NCI-H82 treated with DMSO at 0.1 percent for 48 hours (cell line): ENCODE results near the gene XYLT2.

Experiments used
- DNase-seq: peaks from one replicate; lab custom pipeline; 2025; ENCODE audit not compliant: unreplicated experiment; lab: John Stamatoyannopoulos, UW

The XYLT2 gene

DNA sequence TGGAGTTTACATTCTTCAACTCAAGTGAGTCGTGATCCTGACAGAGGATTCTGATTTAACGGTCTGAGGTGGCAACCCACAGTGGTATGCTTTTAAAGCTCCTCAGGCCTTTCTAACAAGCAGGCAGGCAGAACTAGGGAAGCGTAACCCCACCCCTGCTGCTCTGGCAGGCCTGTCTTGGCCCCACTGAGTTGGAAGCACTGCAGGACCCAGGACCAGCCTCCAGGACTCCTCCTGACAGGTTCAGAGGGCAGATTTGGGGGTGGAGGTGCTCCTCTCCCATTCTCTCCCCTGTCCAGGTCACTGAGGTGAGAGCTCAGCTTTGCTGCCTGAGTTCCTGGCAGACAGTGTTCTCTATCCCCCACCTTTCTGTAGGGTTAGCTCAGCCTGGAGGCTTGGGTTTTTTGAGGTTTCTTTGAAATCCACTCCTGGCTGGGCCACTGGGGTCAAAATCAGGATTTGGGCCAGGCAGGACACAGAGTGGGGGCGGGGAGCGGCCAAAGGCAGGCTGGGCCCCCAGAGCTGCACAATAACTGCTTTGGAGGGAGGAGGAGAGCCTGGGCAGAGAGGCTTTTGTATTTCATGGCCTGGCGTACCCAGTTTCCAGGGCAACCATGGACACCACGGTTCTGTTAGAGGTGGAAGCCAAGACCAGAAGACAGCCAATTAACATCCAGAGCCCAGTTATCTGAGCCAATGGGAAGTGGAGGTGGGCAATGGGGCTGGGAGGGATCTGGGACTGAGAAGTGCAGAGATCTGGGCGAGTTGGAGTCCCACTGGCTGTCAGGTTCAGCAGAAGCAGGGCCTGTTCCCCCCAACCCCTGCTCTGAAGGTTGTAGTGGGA lies 17.5 kb downstream of the XYLT2 start:
- DNase-seq, result no peak

- DNase-seq, result no peak
These were observed 18.1 kb downstream of the XYLT2 start for GRCh38 chr17:50364061-50364458.

- no peak for DNase-seq
These were observed 18.8 kb downstream of the XYLT2 start for GRCh38 chr17:50364715-50365114.

DNA sequence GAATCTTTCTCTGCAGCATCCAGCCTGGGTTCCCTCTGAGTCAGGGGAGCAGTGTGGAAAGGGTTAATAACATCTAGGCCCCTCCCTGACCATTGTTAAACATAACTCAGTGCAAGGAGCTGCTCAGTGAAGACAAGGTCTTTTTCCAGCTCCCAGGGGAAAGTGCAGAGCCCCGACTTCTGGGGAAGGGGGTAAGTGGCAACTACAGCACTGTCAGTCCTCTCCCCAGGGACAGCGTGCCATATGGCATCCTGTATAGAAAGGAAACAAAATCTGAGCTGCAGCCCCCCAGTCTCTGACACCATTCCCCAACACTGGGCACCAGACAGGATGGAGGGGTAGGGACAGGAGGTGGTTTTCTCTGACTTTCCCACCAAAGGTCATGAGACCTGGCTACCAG lies 19.2 kb downstream of the XYLT2 start:
- peak; percentile 35 for DNase-seq

DNA sequence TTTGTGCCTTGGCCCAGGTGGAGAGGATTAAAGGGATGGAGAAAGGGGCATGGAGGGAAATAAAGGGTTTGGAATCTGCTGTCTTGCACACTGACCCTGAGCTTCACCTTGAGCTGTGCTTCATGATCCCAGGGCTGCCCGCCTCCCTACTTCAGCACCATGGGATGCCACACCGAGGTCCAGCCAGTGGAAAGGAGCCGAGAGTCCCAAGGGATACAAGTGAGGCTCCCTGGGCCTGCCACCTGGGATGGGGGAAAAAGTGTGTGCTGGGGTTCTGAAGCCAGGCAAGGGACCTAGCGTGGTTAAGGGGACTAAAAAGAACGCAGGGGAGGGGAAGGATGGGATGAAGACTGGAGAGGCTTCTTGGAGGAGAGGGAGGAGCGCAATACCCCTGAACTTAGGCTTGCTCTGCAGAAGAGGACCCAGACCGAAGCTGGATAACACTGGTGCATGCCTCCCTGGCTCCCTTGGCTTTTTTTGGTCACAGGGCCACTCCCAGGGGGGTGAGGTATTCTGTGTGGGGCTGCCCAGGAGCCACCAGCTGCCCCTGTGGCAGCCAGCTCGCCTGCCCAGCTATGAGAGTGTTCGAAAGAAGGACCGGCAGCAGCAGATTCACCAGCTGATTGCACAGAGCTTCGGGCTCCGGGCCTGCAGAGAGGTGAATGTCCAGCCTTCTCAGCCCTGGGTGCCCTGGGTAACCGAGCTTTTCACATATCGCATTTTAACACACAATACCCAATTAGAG lies 19.9 kb downstream of the XYLT2 start:
- no peak for DNase-seq

DNA sequence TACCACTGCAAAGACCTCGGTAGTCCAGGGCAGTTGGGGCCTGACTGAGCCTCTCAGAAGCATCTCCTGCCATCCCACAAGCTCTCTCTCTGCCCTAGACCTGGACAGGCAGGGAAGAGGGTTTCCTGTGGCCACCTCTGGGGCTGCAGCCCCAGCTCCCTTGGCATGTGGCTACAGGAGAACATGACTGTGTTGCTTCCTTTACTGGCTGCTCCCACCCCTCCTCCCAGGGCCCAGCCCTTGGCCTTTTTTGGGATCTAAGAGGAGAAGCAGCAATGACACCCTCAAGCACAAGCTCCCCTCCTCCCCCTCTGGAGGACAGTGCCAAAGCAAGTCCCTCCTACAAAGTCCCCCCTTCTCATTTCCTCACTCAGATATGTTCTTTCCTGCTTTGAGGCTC lies 21.5 kb downstream of the XYLT2 start:
- DNase-seq, result no peak

- no peak for DNase-seq
These were observed 24.1 kb downstream of the XYLT2 start for GRCh38 chr17:50370052-50370451.

GRCh38 chr17:50371526-50371925 lies 25.6 kb downstream of the XYLT2 start:
- DNase-seq, result no peak

GRCh38 chr17:50372222-50372757 lies 26.4 kb downstream of the XYLT2 start:
- no peak for DNase-seq

GRCh38 chr17:50372758-50373556 lies 27.0 kb downstream of the XYLT2 start, which contains the start of the genes EME1 and MRPL27:
EME1 (plus strand) TSS chr17:50373229; CDS start chr17:50375209, 1,980 bp downstream.
MRPL27 (minus strand) TSS chr17:50373184; CDS start chr17:50373170, 14 bp downstream.
- DNase-seq, result peak; percentile 91

DNA sequence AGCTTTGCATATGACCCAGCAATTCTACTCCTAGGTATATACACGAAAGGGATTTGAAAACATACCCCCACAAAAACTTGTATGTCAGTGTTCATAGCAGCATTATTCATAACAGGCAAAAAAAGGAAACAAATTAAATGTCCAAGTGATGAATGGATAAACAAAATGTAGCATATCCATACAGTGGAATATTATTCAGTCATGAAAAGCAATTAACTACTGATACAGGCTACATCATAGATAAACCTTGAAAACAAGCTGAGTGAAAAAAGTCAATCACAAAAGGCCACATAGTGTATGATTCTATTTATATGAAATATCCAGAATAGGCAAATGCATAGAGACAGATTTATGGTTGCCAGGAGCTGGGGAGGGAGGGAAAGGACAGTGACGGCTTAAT lies 27.8 kb downstream of the XYLT2 start:
- no peak for DNase-seq

- DNase-seq, result no peak
These were observed 30.1 kb downstream of the XYLT2 start for GRCh38 chr17:50375858-50376538.

GRCh38 chr17:50379351-50380132 lies 33.6 kb downstream of the XYLT2 start:
- DNase-seq, result no peak

GRCh38 chr17:50380369-50381259 lies 34.7 kb downstream of the XYLT2 start:
- DNase-seq, result no peak

- DNase-seq, result no peak
These were observed 35.4 kb downstream of the XYLT2 start for GRCh38 chr17:50381260-50381815.

DNA sequence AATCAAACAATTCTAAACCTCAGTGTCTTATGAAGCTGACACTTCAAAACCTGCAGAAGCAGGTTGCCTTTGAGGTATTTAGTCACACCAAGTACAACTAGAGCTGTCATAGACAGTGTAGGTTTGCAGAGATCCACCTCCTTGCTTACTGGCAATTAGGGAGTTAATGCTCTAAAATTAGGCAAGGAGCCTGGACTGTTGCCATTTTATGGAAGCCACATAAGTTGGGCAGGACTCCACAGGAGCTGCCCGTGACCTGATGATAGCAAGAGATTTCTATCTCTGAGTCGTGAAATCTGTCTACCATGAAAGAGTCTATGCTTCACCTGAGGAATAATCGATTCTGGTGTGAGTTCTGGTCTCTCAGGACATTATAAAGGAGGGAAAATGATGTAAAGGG lies 36.0 kb downstream of the XYLT2 start:
- no peak for DNase-seq

GRCh38 chr17:50382931-50383330 lies 37.0 kb downstream of the XYLT2 start:
- DNase-seq, result no peak

- DNase-seq, result no peak
These were observed 40.6 kb downstream of the XYLT2 start for GRCh38 chr17:50386510-50386909.
